ENCODE results near the gene MYLIP. TPM values are rescaled to one million over a fixed set of nuclear protein-coding genes. Genes with fewer than 3 reads are reported as not detected.
"Not testable (repeated sequence)": the region's sequence is repeated elsewhere in the genome, so short reads cannot be mapped to it uniquely, and the experiment has no call there.

Gene MYLIP
- polyA plus RNA-seq, 3 donors: 45.6 to 51.2 (median 50.3) TPM

DNA sequence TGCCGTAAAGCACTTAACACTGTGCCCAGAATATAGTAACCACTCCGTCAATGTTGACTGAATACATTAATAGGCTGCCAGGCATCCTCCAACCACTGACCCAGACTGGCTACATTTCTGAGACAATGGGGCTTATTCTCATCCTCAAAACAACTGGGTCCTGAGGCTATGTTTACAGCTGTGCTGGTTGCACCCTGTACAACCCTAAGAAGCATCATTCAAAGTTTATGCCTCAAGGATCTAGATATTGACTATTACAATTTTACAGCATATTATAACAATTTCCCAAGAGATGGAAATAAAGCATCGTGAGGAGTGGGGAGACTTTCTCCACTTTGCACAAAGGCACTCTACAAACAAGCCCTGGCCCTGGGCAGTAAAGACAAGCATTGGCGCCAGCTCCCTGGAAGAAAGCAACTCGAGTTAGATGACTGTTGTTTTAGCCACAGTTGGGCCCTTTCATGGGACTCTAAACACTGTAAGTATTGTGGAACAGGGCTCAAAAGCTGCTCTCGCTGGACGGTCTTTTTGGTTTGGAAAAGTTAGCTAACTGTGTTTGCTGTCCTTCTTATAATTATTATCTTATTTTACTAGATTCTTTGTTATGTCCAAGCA lies 30.2 kb downstream of the MYLIP start:
- no peak for DNase-seq (ENCODE audit: extremely low read depth in 1 of 11, low read depth in 9 of 11, low spot score in 4 of 11)

DNA sequence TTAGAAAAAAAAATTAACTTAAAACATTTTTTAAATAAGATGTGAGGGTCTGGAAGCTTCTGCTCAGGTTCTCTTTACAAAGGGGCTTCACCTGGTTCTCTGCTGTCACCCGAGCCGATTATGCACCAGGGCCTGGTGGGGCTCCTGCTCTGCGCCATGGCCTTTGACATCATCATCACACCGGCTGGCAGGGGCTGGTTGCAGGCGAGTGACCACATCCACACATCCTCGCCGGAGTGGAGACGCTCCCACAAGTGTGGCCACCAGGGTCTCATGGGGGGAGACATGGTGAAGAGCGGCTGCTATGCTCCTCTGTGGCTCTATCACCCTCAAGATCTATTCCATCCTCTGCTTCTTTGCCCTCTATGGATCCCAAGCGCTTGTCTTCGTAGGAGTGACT lies 31.9 kb downstream of the MYLIP start:
- DNase-seq (ENCODE audit: extremely low read depth in 1 of 11, low read depth in 9 of 11, low spot score in 4 of 11): no peak

GRCh38 chr6:16162003-16162402 lies 33.1 kb downstream of the MYLIP start:
- no peak for DNase-seq (ENCODE audit: extremely low read depth in 1 of 11, low read depth in 9 of 11, low spot score in 4 of 11)

DNA sequence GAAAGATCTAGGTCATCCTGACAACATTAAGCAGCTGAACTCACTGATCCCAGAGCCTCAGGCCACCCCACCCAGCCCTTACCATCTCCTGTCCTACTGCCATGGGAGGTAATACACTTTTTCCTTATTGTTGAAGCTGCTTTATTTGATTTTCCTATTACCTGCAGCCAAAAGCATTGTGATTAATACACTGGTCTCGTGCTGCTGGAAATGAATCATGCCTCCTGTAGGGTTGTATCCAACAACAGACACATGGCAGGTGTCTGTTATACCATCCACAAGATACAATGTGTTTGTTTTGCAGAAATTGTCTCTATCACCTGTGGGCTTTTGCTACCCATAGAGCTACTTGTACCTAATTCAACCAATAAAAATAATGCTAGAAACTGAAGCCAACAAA lies 34.2 kb downstream of the MYLIP start:
- DNase-seq (ENCODE audit: extremely low read depth in 1 of 11, low read depth in 9 of 11, low spot score in 4 of 11): no peak

GRCh38 chr6:16163535-16164300 lies 34.8 kb downstream of the MYLIP start:
- no peak for DNase-seq (ENCODE audit: extremely low read depth in 1 of 11, low read depth in 9 of 11, low spot score in 4 of 11)

DNA sequence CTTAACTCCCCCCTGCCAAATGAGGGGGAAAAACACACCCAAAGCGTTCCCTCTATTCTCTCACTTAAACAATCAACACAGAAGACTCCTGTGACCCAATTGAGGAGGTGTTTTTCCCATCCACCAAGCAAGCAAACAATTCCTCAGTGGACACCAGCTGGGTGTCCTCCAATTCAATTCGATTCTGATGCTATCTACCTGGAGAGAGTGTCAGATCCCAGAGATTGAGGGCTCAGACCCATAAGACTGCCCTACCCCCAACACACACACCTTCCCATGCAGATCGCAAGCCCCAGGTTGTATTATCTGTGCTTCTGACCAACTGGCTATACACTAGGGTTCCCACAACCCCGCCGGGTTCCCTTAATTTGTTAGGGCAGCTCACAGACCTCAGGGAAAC lies 36.8 kb downstream of the MYLIP start:
- DNase-seq (ENCODE audit: extremely low read depth in 1 of 11, low read depth in 9 of 11, low spot score in 4 of 11): no peak

DNA sequence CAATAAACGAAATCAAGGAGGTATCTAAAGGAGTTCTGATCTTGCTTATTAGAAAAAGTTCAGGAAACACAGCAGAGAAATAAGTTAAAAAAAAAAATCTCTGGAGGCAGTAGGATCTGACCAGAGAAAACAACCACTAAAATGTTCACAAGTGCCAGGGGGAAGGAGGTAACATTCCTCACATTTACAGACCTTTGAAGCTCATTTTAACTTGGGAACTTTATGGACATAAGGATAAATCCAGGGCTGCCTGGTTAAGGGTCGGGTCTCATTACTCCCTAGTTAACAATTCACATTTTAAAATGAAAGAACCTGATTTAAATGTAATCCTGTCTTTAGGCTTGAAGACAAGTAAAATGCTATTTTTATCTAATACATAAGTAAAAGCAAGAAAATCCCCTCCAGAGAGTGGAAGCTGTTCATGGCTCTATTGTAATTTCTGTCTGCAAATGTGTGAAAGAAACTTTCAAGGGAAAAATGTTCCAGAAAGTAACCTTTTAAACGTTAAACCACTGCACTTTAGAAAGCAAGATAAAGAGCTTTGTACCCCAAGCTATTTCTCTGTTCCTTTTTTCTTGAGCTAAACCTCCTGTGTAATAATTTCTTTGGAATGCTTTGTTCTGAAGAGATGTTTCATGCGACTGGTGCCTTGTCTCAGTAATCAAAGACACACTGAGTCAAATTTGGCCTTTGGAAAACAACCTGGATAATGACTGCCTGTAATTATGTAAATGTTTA lies 38.2 kb downstream of the MYLIP start:
- DNase-seq (ENCODE audit: extremely low read depth in 1 of 11, low read depth in 9 of 11, low spot score in 4 of 11): no peak

DNA sequence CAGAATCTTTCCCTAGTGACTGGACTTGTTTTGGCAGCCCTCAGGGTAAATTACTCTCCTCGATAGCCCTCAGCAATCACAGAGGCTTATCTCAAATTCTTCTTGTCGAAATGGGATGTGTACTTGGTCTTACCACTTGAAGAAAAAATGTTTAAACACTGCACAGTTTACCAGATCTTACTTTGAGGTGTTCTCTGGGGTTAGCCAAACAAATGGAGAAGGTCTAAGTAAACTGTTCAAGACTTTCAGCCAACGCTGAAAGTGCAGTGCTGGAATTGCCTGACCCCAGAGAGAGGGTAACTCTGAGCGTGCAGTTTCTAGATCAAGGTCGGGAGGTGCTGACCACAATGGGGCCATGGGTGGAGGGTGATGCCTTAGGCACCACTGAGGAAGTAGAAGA lies 39.2 kb downstream of the MYLIP start:
- no peak for DNase-seq (ENCODE audit: extremely low read depth in 1 of 11, low read depth in 9 of 11, low spot score in 4 of 11)

GRCh38 chr6:16168858-16169257 lies 40.0 kb downstream of the MYLIP start:
- DNase-seq (ENCODE audit: extremely low read depth in 1 of 11, low read depth in 9 of 11, low spot score in 4 of 11): no peak

DNA sequence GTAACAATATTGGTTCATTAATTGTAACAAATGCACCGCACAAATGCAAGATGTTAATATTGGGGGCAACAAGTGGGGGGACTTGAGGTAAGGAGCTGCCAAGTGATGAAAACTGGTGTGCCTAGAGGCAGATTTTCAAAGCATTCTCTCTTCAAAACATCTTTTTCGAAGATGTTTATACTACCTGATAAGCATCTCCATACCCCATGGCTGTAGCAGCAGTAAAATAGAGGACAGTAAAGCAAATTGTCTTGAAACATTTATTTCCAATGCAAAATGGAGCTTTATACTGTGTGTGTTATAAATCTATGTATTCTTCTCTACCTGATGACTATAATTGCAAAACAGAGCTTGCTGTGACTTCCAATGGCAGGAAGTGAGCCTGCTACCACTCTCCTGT lies 42.5 kb downstream of the MYLIP start:
- DNase-seq (ENCODE audit: extremely low read depth in 1 of 11, low read depth in 9 of 11, low spot score in 4 of 11): no peak

DNA sequence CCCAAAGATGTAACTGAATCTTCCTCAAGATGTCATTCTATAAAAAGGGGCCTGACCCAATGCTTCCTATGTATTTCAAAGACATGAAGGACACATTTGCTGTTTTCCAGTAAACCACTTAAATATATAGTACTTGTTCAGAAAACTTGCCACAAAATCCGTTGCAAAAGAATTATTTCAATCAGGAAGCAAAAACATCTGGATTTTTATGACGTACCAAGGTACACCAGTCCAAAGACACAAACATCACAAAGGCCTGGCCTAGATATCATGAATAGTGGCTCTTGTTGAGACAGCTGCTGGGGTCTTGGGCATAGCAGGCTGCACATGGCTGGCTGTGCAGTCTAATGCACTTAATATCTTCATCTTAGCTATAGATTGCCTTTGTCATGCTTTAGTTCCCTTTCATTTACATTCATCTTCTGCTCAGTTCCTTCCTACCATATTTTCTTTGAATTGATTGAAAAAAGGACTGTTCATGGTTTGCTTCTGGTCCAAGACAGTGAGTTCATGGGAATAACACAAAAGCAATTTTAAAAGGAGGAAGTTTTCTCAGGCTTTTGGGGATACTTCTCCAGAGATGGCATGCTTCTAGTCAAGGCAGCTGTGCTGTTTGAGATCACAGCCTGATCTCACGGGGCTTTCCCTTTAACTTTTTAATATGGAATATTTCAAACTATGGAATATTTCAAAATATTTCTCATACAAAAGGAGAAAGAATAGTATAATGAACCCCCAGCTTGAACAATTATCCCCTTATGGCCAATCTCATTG lies 44.5 kb downstream of the MYLIP start:
- DNase-seq (ENCODE audit: extremely low read depth in 1 of 11, low read depth in 9 of 11, low spot score in 4 of 11): no peak

DNA sequence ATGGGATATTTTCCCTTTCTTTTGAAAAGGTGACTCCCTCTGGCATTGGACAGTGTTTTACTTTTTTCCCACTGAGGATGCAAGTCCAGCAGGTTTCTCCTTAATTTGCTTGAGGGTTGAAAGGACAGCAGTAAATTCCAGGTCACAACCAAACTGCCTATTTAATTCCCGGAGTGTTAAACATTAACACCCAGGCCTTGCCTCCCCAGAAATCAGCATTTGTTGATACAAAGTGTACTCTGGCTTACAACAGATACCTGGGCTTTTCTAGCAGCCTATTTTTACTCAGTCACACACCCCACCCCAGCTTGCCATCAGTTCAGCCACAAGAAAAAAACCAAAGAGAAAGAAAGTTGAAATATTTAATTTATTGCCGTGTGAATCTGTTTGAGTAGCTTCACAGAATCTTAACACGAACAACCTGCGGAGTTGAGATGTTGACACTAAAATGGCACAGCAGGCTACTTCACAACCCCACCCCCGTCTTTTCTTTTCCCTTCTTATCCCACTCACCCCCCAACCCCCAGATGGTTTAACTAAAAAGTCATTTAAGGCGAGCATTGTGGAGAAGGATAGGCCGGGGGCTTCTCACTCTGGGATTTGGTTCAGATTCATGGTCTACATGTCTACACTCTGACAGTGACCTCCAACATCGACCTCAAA lies 45.7 kb downstream of the MYLIP start:
- peak in 2 of 11 donors; percentile 50 to 71 for DNase-seq (ENCODE audit: extremely low read depth in 1 of 11, low read depth in 9 of 11, low spot score in 4 of 11)

DNA sequence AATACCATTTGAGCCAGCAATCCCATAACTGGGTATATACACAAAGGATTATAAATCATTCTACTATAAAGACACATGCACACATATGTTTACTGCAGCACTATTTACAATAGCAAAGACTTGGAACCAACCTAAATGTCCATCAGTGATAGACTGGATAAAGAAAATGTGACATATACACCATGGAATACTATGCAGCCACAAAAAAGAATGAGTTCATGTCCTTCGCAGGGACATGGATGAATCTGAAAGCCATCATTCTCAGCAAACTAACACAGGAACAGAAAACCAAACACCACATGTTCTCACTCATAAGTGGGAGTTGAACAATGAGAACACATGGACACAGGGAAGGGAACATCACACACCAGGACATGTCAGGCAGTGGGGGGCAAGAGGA lies 47.7 kb downstream of the MYLIP start:
- DNase-seq (ENCODE audit: extremely low read depth in 1 of 11, low read depth in 9 of 11, low spot score in 4 of 11): not testable (repeated sequence)

- DNase-seq (ENCODE audit: extremely low read depth in 1 of 11, low read depth in 9 of 11, low spot score in 4 of 11): no peak
Observed at GRCh38 chr6:16177881-16178280, 49.0 kb downstream of the MYLIP start.

- DNase-seq (ENCODE audit: extremely low read depth in 1 of 11, low read depth in 9 of 11, low spot score in 4 of 11): no peak
Observed at GRCh38 chr6:16178351-16178750, 49.5 kb downstream of the MYLIP start.

DNA sequence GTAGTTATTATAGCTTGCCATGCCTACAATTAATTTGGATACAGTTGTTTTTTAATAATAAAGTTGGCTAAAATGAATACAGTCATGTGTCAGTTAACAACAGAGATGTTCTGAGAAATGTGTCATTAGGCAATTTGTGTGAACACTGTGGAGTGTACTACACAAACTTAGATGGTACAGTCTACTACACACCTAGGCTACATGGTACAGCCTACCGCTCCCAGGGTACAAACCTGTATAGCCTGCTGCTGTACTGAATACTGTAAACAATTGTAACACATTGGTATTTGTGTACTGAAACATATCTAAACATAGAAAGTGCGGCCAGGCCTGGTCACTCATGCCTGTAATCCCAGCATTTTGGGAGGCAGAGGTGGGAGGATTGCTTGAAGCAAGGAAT lies 50.2 kb downstream of the MYLIP start:
- DNase-seq (ENCODE audit: extremely low read depth in 1 of 11, low read depth in 9 of 11, low spot score in 4 of 11): no peak

- no peak for DNase-seq (ENCODE audit: extremely low read depth in 1 of 11, low read depth in 9 of 11, low spot score in 4 of 11)
Observed at GRCh38 chr6:16179970-16180431, 51.1 kb downstream of the MYLIP start.

GRCh38 chr6:16180696-16181438 lies 52.0 kb downstream of the MYLIP start:
- no peak for DNase-seq (ENCODE audit: extremely low read depth in 1 of 11, low read depth in 9 of 11, low spot score in 4 of 11)
